Activated naive CD8-positive, alpha-beta T cell treated with anti-CD3 and anti-CD28 coated beads, Interleukin-2, amount 50 U/mL, for 16 hours (primary cell): ENCODE results near the gene WDCP.
"Not testable (repeated sequence)": the region's sequence is repeated elsewhere in the genome, so short reads cannot be mapped to it uniquely, and the experiment has no call there.

Experiments used
- DNase-seq: peaks from one replicate; pipeline ENCODE4 v3.0.0-alpha.2; 2020; ENCODE audit warnings: low read depth, low spot score

Gene WDCP

GRCh38 chr2:24065341-24065740 lies 18.1 kb upstream of the WDCP start:
- no peak for DNase-seq

- DNase-seq = no peak
Measured at GRCh38 chr2:24058564-24059271, 11.5 kb upstream of the WDCP start.

- DNase-seq = no peak
Measured at GRCh38 chr2:24055750-24056149, 8.6 kb upstream of the WDCP start.

GRCh38 chr2:24054366-24055010 lies 7.3 kb upstream of the WDCP start:
- no peak for DNase-seq

- no peak for DNase-seq
Measured at GRCh38 chr2:24052951-24053350, 5.8 kb upstream of the WDCP start.

GRCh38 chr2:24051833-24052232 lies 4.6 kb upstream of the WDCP start:
- DNase-seq = no peak

- no peak for DNase-seq
Measured at GRCh38 chr2:24050041-24050979, 3.1 kb upstream of the WDCP start.

GRCh38 chr2:24049485-24050021 lies 2.4 kb upstream of the WDCP start, which contains the start of gene FKBP1B:
Gene FKBP1B (plus strand): TSS chr2:24049741. CDS start chr2:24049850, 109 bp downstream.
- DNase-seq = peak; percentile 26

- DNase-seq = no peak
Measured at GRCh38 chr2:24048769-24049484, 1.7 kb upstream of the WDCP start.

GRCh38 chr2:24047703-24048033 lies 477 bp upstream of the WDCP start:
- no peak for DNase-seq

GRCh38 chr2:24046599-24046929 lies 627 bp downstream of the WDCP start:
- DNase-seq = no peak

- DNase-seq = no peak
Measured at GRCh38 chr2:24045511-24046508, 1.4 kb downstream of the WDCP start.

GRCh38 chr2:24043133-24043532 lies 4.1 kb downstream of the WDCP start:
- DNase-seq = not testable (repeated sequence)

GRCh38 chr2:24040511-24040910 lies 6.7 kb downstream of the WDCP start:
- no peak for DNase-seq

GRCh38 chr2:24038786-24039499 lies 8.2 kb downstream of the WDCP start:
- DNase-seq = no peak

GRCh38 chr2:24026233-24026632 lies 21.0 kb downstream of the WDCP start:
- DNase-seq = no peak

GRCh38 chr2:24024996-24025663 lies 22.1 kb downstream of the WDCP start:
- DNase-seq = no peak

GRCh38 chr2:24024018-24024417 lies 23.2 kb downstream of the WDCP start:
- DNase-seq = no peak

GRCh38 chr2:24022975-24023575 lies 24.1 kb downstream of the WDCP start:
- no peak for DNase-seq
